Measurements from ENCODE around the gene DPYSL3. TPM values are rescaled to one million over a fixed set of nuclear protein-coding genes. Genes with fewer than 3 reads are reported as not detected.

The DPYSL3 gene
- total RNA-seq, 2 experiments from 2014 or later, result not detected

GRCh38 chr5:147441191-147441695 lies 68.6 kb downstream of the DPYSL3 start:
- Mint-ChIP-seq H3K9me3 (no peaks in the 10 kb centered on the region), H3K4me3 (no peak overlapping the region), H3K27ac (no peak overlapping the region), H3K36me3 (no peaks in the 10 kb centered on the region), H3K27me3 (no peaks in the 10 kb centered on the region), H3K4me1 (ENCODE audit: low read depth) (no peaks in the 10 kb centered on the region)
- intact Hi-C loops (cut with micrococcal nuclease), result no loop called here
- DNase-seq, result no peak
- ChIA-PET CTCF (no interaction called here), POLR2A (no interaction called here)

- DNase-seq, result no peak
- H3K4me1 Mint-ChIP-seq (ENCODE audit: low read depth), result no peaks in the 10 kb centered on the region
- no peak overlapping the region for H3K27ac Mint-ChIP-seq
- H3K9me3 Mint-ChIP-seq, result no peaks in the 10 kb centered on the region
- intact Hi-C loops (cut with micrococcal nuclease), result no loop called here
- CTCF ChIA-PET, result no interaction called here
- no peaks in the 10 kb centered on the region for H3K36me3 Mint-ChIP-seq
- POLR2A ChIA-PET, result no interaction called here
- H3K4me3 Mint-ChIP-seq, result no peak overlapping the region
- H3K27me3 Mint-ChIP-seq, result no peaks in the 10 kb centered on the region
These were observed 70.6 kb downstream of the DPYSL3 start for GRCh38 chr5:147439254-147439653.

DNA sequence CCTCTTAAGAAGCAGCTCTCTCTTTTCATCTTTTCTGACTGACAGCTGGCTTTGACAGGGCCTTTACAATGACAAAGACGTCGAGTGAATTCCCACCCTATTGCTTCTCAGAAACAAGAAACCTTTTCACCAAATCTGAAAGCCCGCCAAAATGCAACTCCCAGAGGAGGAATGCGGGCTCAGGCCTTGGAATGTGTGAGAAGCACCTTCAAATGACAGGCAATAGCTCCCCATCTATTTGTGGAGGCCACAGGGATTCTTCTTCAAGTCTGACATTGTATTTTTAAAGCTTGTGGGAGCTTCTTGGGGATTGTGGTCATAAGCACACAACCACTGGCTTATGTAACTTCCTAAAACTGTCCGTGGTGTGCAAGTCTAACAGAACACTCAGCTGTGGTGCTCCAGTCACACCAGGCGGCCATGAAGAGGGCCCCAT lies 72.7 kb downstream of the DPYSL3 start:
- ChIA-PET POLR2A (no interaction called here), CTCF (no interaction called here)
- Mint-ChIP-seq H3K4me3 (no peak overlapping the region), H3K4me1 (ENCODE audit: low read depth) (no peaks in the 10 kb centered on the region), H3K9me3 (no peaks in the 10 kb centered on the region), H3K27ac (no peak overlapping the region), H3K36me3 (no peaks in the 10 kb centered on the region), H3K27me3 (no peaks in the 10 kb centered on the region)
- DNase-seq, result no peak
- intact Hi-C loops (cut with micrococcal nuclease), result no loop called here

DNA sequence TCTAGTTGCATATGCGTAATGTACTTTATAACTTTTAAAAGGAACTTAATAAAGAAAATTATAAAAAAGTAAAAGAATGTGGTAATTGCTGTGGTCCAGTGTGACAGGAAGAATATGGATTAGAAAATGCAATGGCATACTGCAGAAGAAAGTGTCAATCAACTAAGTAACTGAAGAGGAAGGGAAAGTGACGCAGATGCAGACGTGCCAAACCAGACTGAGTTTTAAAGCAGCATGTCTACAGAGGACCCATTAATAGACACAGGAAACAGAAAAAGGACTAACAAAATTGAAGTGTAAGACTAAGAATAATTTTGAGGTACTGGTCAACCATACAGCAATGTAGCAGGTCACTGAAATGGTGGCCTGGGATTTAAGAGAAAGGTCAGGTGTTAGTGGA lies 73.3 kb downstream of the DPYSL3 start:
- H3K27ac Mint-ChIP-seq, result no peak overlapping the region
- no peaks in the 10 kb centered on the region for H3K4me1 Mint-ChIP-seq (ENCODE audit: low read depth)
- H3K9me3 Mint-ChIP-seq, result no peaks in the 10 kb centered on the region
- CTCF ChIA-PET, result no interaction called here
- intact Hi-C loops (cut with micrococcal nuclease), result no loop called here
- H3K4me3 Mint-ChIP-seq, result no peak overlapping the region
- no peaks in the 10 kb centered on the region for H3K36me3 Mint-ChIP-seq
- POLR2A ChIA-PET, result no interaction called here
- H3K27me3 Mint-ChIP-seq, result no peaks in the 10 kb centered on the region
- no peak for DNase-seq

- intact Hi-C loops (cut with micrococcal nuclease), result no loop called here
- Mint-ChIP-seq H3K4me3 (no peak overlapping the region), H3K27ac (no peak overlapping the region), H3K36me3 (no peaks in the 10 kb centered on the region), H3K27me3 (no peaks in the 10 kb centered on the region), H3K4me1 (ENCODE audit: low read depth) (no peaks in the 10 kb centered on the region), H3K9me3 (peaks cover 2% of the 10 kb centered on the region)
- no peak for DNase-seq
- POLR2A ChIA-PET, result no interaction called here
- CTCF ChIA-PET, result no interaction called here
These were observed 75.8 kb downstream of the DPYSL3 start for GRCh38 chr5:147434049-147434448.

DNA sequence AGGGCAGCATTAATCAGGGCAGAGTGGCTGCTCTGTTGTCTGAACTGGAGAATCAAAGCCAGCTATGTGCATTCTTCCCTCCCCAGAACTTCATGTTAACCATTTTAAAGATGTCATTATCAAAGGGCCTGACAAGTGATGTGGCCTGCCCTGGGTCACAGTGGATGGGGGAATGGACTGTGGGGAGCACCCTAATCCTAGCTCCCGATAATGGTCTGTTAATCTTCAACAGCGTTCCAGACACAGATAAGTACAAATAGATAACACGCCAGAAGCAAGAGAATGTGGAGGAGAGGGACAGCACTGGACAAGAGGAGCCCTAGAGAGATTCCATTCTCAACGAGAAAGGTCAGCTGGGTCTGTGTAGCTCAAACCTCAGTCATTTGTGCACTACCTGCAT lies 77.5 kb downstream of the DPYSL3 start:
- DNase-seq, result no peak

GRCh38 chr5:147431586-147431985 lies 78.3 kb downstream of the DPYSL3 start:
- POLR2A ChIA-PET, result no interaction called here
- Mint-ChIP-seq H3K4me3 (no peak overlapping the region), H3K27me3 (peaks cover 3% of the 10 kb centered on the region), H3K27ac (no peak overlapping the region), H3K4me1 (ENCODE audit: low read depth) (no peaks in the 10 kb centered on the region), H3K36me3 (no peaks in the 10 kb centered on the region), H3K9me3 (peaks cover 2% of the 10 kb centered on the region)
- intact Hi-C loops (cut with micrococcal nuclease), result no loop called here
- CTCF ChIA-PET, result no interaction called here
- DNase-seq, result no peak

More for the DNA sequence above, 77.5 kb downstream of the DPYSL3 start:
- Mint-ChIP-seq H3K27me3 (peaks cover 3% of the 10 kb centered on the region), H3K36me3 (no peaks in the 10 kb centered on the region), H3K4me3 (no peak overlapping the region), H3K9me3 (peaks cover 2% of the 10 kb centered on the region), H3K27ac (no peak overlapping the region), H3K4me1 (ENCODE audit: low read depth) (no peaks in the 10 kb centered on the region)
- intact Hi-C loops (cut with micrococcal nuclease), result no loop called here
- POLR2A ChIA-PET, result no interaction called here
- CTCF ChIA-PET, result no interaction called here

DNA sequence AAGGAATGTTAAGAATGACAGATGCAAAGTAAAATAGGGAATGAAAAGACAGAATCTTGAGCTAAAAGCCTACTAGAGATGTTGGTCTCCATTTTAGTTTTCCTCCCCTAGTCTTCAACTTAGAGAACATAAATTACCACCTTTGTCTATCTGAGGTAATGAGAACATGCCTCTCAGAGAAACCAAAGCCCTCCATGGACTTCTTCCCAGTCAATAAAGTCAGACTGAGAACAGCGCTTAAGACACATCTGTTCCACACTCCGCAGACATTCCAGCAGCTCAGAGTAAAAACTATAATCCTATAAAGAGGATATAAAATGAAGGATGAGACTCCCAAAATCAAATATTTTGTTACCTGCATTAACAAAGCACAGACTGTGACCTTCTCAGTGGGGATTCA lies 79.2 kb downstream of the DPYSL3 start:
- Mint-ChIP-seq H3K4me1 (ENCODE audit: low read depth) (no peaks in the 10 kb centered on the region), H3K36me3 (no peaks in the 10 kb centered on the region), H3K4me3 (no peak overlapping the region), H3K27me3 (peaks cover 3% of the 10 kb centered on the region), H3K27ac (no peak overlapping the region), H3K9me3 (peaks cover 2% of the 10 kb centered on the region)
- ChIA-PET CTCF (no interaction called here), POLR2A (no interaction called here)
- DNase-seq, result no peak
- intact Hi-C loops (cut with micrococcal nuclease), result no loop called here

DNA sequence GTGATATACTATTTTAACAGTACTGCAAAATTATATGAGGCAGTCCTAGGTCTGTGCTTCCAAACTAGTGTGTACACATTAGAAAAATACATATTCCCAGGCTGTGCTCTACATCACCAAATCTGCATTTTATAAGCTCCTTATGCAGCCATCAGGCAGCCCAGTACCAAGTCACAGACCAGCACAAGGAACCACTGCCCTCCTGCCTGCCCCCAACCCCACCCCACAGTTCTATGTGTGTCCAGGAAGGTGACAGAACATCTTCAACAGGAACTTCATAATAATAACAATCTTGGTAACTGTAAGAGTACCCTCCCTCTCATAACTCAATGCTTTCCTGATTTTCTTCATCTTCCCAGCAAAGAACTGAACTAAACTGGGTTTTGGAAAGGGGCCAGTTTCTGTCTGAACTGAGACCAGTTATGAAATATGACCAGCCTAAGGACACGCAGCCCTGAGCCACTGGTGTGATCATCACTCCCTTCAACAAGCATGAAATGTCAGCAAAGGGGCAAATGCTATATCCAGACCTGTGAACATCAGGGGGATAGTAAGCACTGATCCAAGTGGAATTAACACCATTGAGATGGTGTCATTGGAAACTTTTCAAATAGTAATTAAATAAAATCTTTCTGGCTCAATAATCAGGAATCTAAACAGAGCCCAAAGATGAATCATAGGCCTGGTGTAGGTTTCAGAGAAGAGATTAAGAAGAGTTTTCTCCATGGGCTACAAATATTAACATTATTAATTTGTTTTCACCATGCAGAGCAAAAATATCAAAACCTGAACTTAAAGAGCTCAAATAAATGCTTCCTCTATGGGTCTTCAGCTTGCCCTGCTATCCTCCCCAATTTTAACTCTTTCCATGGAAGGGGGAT lies 82.1 kb downstream of the DPYSL3 start:
- POLR2A ChIA-PET, result no interaction called here
- no peak for DNase-seq
- CTCF ChIA-PET, result interaction anchor here (0.6 kb wide), 1 partner anchor 37 kb away, joined by 3 read pairs; no protein-coding TSS in a partner anchor
- no peaks in the 10 kb centered on the region for H3K36me3 Mint-ChIP-seq
- intact Hi-C loops (cut with micrococcal nuclease), result no loop called here
- peaks cover 3% of the 10 kb centered on the region for H3K27me3 Mint-ChIP-seq
- no peaks in the 10 kb centered on the region for H3K4me1 Mint-ChIP-seq (ENCODE audit: low read depth)
- H3K27ac Mint-ChIP-seq, result no peak overlapping the region
- H3K9me3 Mint-ChIP-seq, result peaks cover 2% of the 10 kb centered on the region
- no peak overlapping the region for H3K4me3 Mint-ChIP-seq

DNA sequence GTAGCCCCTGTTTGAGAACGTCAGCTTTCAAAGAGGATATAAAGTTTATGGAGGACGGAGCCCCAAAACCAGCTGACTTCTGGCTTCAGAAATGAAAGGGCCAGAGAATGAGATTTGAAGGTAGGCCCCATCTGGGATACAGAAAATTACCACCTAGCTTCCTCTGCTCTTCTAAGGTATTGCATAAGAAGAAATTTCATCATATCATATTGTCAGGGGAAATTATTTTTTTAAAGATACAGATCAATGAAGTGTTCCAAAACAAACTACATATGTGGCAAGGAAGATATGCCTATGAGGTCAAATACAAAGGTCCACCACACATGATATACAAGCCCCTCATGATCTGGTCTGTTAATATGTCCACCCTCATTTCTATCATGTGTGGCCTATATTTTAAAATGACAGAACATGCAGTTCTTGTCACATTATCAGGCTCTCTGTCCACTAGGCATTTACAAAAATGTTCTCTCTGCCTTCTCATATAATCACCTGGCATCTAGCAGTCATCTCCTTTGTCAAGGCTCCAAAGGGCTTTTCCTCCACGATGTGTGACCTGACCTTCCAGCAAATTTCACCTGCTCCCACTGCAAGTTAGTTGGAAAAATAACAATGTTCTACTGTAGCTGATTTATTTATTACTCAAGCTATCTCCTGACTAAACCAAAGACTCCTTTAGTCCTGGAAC lies 83.1 kb downstream of the DPYSL3 start:
- H3K9me3 Mint-ChIP-seq, result peaks cover 2% of the 10 kb centered on the region
- intact Hi-C loops (cut with micrococcal nuclease), result no loop called here
- no peaks in the 10 kb centered on the region for H3K4me1 Mint-ChIP-seq (ENCODE audit: low read depth)
- DNase-seq, result no peak
- no peaks in the 10 kb centered on the region for H3K36me3 Mint-ChIP-seq
- no peak overlapping the region for H3K27ac Mint-ChIP-seq
- ChIA-PET CTCF (no interaction called here), POLR2A (no interaction called here)
- H3K4me3 Mint-ChIP-seq, result no peak overlapping the region
- peaks cover 3% of the 10 kb centered on the region for H3K27me3 Mint-ChIP-seq

GRCh38 chr5:147418613-147419012 lies 91.3 kb downstream of the DPYSL3 start:
- Mint-ChIP-seq H3K4me3 (no peak overlapping the region), H3K36me3 (no peaks in the 10 kb centered on the region), H3K27ac (no peak overlapping the region), H3K27me3 (no peaks in the 10 kb centered on the region), H3K9me3 (peaks cover 3% of the 10 kb centered on the region), H3K4me1 (ENCODE audit: low read depth) (no peaks in the 10 kb centered on the region)
- CTCF ChIA-PET, result no interaction called here
- intact Hi-C loops (cut with micrococcal nuclease), result no loop called here
- POLR2A ChIA-PET, result no interaction called here
- no peak for DNase-seq

DNA sequence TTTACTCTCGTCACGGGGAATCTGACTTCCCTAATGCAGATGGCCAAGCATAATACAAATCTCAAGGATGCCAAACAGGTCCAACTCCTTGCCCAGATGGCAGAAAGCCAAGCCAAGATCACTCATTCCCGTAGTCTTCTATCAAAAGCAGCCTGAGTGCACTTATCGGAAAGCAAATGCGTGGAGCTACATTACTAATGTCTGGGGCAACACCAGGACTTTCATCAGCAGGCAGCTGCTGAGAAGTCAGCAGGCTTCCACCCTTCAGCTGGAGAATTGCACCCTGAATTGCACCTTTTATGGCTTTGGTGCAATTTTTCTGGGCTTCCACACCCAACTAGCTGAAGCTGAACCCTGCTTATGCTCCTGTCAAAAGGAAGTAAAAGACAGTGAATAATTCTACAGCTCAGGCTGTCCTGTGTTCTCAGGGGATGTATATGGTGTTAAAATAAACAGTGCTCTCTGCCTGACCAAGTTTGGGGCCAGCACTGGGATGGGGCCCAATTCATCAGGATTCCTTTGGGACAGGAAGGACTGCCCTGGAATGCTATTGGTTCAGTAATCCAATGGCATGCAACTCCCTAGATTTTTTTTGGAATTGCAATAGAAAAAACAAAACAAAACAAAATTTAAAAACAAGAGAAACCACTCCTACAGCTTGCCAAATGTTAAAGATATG lies 92.6 kb downstream of the DPYSL3 start:
- no peaks in the 10 kb centered on the region for H3K36me3 Mint-ChIP-seq
- POLR2A ChIA-PET, result no interaction called here
- H3K27ac Mint-ChIP-seq, result no peak overlapping the region
- H3K4me3 Mint-ChIP-seq, result no peak overlapping the region
- no peaks in the 10 kb centered on the region for H3K4me1 Mint-ChIP-seq (ENCODE audit: low read depth)
- intact Hi-C loops (cut with micrococcal nuclease), result no loop called here
- CTCF ChIA-PET, result no interaction called here
- H3K9me3 Mint-ChIP-seq, result peaks cover 3% of the 10 kb centered on the region
- H3K27me3 Mint-ChIP-seq, result no peaks in the 10 kb centered on the region
- no peak for DNase-seq
